ENCODE results near the gene TSPAN7.

The TSPAN7 gene

DNA sequence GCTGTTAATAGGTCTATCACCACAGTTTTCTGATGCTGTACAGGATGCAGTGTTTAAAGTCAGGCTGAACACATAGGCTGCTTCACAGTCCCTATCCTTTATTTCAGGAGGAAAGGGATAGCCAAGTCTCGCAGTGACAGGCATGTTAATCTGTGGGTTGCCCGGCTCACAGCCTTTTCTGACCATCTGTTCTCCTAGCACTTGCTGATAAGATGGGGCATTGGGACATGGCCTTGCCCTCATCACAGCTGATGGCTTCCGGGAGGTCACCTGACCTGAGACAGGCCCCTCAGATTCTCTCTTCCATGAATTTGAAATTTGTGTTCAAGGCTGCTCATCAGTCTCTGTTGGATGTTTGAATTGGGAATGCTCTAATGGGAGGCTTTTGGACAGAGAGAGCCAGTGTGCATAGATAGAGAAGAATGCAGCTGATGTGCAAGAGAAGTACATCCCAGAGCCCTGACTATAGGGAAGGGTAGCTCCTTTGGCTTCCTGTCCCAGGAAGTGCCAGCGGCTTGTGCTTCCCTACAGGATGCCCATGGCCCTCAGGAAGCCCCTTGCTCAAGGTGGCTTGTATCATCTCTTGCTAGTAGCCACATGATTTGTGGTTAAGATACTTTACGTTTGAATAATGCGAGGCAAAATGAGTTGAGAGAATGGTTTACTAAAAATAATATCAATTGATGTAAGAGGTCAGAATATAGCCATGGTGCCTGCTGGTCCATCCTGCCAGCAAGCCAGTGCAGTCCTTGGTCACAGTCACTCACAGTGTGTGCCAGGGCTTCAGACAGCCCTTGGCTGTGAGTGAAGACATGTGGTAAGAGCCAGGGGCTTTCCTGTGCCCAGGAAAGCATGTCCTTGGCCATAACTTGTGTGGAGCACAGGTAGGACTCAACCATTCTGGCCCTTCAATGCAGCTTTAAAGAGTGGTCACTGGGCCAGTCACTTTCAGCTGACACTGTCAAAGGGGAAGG is 88.6 kb downstream of the TSPAN7 start:
- DNase-seq, result no peak

DNA sequence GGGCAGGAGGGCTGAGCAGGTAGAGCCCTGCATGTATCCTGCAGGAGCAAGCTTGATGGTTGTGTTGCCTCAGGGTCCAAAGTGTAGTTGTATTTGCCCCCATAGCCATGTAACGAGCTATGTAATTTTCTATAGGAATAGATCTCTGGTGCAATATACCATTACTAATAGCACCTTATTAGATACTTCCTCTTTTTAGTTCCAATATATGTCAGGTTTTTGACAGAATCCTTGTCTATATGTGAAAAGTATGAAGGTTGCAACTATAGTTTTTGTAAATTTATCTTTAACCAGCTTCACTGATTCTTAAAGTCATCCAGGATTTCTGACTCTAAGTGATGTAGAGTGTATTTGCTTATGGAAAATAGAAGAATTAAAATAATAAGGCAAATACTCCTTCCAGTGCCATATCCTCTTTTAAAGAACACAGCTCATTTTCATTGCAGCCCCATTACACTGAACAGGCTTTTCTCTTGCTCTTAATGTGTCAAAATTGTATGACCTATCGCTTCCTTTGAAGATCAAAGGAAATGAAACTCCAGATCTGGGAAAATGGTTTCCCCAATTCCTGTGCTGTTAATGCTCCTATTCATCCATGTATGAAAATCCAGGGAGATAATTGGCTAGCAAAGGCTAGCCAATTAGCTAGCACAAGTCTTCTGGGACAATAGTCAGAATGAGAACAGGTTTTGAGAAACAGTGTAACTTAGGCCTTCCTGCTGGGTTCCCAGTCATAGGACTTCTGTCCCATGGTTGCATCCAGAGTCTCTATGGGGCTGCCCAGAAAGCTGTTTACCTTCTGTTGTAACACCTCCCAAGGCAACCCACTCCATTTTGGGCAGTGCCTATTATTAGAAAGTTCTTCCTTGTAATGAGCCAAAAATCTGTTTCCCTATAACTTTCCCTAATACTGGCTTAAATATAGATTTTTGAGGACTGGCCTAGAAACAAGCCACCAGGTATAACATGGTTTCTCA is 90.6 kb downstream of the TSPAN7 start:
- DNase-seq, result no peak

DNA sequence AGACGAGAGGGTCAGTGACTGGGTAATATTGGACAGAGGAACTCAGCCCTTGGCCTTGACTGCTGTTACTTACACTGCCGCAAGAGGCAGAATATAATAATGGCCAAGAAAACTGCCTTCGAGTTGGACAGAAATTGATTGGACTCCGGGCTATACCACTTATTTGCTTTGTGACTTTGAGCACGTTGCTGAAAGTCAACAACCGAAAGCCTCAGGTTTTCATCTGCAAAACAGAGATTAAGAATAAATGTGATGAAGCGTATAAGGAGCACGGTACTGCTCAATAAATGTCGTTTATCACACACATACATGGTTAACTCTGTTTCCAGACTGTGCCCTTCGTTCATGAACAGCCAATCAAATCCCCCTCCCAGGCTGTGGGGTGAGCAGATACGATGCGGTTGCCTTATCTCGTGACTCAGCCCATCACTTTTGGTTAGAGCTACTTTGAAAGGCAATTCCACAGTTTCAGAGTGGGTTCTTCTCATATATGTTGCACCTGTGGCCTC is 91.6 kb downstream of the TSPAN7 start:
- DNase-seq, result no peak

DNA sequence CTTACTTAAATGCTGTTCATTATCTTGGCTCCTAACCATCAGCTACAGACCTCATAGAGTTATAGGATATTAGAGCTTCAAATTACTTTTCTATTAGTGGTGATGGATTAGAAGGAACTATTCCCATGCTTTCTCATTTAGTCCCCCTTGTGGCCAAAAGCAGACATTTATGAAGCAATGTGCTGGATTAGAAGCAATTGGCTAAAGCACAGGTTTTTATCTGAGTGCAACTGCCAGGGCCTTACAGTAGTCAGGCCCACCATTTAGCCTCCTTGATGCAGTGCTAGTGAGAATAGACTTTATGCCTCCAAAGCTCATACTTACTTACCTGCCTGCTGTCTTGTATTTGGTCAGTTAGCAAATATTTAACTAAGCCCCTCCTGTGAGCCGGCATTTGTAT is 93.0 kb downstream of the TSPAN7 start:
- DNase-seq, result no peak

DNA sequence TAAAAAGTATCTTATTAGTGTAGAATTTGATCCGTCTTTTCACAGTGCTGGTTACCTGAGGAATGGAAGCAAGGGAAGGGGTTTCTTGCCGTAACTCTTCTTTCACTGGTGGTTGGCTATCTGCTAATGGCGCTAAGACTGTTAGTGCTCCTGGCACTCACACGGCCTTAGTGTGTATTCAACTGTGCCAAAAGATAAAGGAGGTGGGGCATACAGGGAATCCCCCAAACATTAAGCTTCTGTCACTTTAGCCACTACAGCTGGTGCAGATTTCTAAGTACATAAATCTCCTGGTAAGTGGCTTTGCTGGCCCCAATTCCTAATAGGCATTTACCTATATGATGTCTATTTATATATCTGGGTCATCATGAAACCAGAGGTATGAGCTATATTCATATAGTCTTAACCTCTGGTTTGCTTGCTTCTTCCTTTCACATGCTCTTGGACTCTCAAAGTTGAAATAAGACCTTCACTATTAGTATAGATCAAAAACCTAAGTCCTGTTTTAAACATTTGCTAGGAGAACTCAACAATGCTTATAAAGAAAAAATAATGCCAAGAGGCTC is 95.1 kb downstream of the TSPAN7 start:
- no peak for DNase-seq

DNA sequence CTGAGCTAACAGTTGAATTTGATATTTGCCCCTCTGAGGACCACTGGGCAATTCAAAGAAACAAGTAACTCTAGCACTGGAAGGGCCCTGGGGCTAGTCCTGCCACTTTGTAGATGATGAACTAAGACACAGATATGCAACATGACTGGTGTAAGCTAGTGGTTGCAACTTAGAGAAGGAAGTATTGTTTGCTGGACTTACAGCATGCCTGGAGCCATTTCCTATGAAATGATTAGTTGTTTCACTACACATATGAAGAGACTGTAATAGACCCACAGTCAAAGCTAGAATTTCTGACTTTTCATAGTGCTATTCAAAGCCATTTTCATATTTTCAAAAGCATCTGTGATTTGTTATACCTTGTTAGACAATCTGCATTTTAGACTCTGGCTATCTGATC is 96.2 kb downstream of the TSPAN7 start:
- DNase-seq, result no peak

DNA sequence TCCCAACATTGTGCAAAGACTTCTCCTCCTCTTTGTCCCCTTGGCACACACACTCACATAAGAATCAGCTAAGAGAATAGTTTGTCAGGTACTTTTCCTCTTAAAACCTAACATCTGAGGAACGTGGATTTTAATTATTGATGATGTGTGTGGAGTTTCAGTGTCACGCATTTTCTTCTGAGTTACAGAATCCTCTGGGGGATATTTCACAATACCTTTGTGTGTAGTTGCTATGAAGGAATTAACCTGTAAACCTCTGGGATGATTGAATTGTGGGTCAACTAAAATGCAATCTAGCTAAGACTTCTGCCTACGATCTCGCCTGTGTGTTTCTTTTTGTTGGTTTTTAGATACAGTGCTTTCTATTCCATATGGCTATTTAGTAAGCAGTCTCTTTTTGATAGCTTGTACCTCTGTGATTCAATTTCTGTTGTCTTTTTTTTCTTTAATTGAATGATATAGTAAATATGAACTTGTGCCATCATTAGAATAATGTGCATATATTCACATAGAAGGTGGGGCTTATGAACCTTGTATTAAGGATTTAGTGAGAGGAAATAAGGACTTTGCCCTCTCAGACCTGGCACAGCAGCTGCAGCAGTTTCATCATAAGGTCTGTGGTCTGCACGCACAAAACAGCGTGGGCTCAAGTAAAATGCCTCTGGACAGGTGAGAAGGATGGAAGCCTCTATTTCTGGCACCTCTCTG is 99.2 kb downstream of the TSPAN7 start:
- DNase-seq, result no peak

DNA sequence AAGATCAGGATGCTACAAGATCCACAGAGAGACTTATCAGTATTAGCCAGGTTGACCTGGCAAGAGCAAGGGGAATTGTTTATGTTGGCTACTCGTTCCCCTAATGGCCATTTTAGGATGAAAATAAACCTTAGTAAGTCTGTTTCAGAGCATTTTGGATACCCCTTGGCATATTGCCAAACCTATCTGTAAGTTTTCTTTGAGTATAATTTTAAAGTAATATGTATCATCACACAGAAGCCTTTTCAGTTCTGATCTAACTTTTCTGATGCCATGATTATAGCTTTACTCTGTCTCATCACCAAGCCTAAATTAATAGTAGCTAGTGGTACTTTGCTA is 99.7 kb downstream of the TSPAN7 start:
- DNase-seq, result no peak

DNA sequence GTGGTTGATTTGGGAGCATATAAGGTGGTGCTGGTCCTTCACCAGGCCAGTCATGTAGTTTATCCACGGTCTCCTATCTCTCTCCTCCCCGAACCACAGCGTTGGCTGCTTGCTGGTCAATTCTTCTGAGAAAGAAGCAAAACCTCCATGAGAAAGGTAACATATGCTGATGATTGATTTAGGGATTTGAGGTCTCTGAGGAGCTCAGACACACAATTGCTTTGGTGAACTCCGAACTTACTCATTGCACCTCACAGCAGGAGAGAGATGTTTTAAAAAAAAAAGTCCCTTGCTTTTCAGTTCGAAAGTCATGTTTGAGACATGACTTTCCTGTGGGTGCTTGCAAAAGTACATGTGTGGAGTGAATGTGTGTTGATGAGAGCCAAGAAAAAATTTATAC is 100.2 kb downstream of the TSPAN7 start:
- no peak for DNase-seq

DNA sequence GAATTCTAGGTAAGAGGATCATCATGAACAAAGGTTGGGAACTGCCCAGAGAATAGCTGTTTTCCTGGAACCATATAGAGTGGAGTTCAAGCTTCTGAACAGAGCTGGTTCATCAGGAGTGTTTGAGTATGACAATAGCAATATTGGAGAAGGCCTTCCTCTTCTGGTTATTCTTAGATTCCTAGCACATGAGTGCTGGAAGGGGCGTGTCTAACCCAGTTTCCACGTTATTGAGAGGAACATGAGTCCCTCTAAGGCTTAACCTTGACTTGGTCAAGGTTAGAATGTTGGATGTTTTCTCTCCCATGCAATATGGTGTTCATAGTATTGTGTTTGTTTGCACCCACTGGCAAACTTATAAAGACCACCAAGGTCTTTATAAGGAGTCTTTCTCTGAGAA is 101.3 kb downstream of the TSPAN7 start:
- no peak for DNase-seq

DNA sequence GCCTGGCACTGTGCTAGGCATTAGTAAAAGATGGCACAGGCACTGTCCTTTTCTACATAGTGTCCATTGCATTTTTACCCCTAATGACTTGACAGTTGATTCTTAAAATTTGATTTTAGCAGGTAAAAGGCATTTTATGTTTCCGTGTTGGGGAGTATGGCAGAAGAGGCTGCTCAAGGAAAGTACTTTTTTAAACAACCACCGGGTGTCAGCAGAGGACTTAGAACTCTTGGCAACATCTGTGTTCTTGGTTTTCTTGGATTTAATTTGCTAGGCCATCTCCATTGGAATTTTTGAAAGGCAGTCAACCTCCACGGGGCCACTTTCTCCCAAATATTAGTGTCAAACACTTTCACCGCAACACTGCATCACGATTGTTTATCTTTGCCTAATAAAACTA is 102.9 kb downstream of the TSPAN7 start:
- no peak for DNase-seq

DNA sequence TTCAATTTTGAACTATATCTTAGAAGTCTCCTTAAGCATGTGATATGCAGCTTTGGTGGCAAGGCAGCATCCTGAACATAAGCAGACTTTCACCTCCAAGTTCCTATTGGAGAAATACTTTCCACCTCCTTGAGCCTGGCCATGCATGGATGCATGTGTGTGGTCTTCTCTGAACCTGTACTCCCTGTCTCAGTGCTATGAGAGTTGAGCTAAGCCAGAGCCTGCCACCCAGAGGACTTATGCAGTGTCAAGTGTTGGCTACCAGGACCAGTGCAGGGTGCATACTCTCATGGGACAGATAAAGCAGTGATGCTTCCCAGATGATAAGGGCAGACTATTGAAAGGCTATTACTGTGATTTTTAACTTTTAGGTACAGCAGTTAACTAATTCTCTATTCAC is 105.6 kb downstream of the TSPAN7 start:
- no peak for DNase-seq

DNA sequence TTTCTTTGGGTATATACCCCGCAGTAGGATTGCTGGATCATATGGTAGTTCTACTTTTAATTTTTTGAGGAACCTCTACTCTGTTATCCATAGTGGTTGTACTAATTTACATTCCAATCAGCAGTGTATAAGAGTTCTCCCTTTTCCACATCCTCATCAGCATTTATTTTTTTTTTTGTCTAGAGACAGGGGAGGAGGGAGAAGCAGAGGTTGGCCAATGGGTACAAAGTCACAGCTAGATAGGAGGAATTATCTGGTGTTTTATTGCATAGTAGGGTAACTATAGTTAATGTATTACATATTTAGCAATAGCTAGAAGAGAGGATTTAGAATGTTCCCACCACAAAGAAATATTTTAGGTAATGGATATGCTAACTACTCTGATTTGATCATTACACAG is 107.4 kb downstream of the TSPAN7 start:
- no peak for DNase-seq

DNA sequence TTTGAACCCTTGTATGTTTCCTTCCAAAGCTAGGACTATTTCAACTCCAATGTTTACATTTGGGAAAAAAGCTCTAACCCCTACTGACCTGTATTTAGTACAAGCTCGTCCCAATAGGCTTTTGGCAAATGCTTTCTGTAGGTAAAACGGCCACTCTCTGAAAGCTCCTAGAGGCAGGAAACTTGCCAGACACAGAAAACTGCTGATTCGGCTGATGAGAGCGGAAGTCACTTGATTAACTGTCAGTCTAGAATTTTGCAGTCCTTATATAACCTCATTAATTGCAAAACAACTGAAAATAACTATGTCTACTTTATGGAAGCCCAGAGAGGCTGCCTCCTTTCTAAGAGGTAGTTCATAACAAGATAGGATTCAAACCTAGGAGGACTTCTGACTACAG is 108.1 kb downstream of the TSPAN7 start:
- DNase-seq, result no peak

DNA sequence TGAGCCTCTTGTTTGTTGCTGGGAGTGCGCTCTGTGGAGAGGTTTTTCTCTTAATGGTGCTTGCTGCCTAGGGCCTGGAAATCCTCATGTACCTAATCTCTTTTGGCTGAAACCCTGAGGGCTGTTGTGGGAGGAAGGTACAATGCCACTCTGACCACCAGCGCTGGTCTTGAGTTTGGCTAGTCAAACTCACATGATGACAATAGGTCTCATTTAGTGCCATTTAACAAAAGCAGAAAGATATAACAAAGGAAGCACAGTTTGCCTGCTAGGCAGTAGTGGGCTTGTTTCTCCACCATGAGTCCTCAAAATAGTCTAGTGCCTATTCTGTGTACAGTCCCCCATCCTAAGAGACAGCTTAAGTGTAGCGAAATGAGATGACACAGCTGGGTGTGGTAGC is 111.3 kb downstream of the TSPAN7 start:
- DNase-seq, result no peak

DNA sequence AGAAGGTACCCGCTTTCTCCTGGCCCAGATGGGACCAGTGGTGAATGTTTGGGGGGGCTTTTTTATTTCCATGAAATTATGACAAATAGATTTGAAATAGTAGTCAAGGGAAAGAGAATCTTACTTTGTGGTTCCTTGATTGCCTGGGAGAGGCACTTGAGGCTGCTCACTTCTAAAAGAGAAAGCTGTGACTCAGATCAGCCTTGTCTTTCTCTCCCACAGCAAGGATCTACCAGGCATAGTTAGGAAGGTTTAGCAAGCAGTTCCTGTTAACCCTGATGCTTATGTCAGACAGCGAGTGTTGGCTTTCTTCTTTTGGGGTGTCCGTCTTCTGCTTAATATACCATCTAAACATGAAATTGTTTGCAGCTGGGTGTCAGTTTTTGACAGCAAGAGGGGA is 114.5 kb downstream of the TSPAN7 start:
- no peak for DNase-seq

DNA sequence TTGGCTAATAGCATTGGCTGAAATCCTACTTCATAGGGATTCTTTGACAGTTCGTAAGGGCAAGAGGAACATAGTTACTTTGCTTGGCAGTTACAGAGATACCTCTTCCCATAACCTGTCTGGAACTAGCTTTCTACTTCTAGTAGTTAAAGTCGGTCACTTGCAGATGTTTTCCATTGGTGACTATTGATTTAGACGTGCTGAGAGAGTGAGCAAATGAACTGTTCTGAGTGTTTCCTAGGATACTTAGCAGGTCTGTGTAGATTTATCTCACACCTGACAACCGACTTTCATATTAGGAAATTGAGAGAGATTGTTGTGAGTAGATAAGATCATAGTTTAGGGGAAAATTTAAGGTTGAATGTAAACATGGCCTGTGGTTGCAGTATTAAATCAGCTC is 116.8 kb downstream of the TSPAN7 start:
- no peak for DNase-seq

DNA sequence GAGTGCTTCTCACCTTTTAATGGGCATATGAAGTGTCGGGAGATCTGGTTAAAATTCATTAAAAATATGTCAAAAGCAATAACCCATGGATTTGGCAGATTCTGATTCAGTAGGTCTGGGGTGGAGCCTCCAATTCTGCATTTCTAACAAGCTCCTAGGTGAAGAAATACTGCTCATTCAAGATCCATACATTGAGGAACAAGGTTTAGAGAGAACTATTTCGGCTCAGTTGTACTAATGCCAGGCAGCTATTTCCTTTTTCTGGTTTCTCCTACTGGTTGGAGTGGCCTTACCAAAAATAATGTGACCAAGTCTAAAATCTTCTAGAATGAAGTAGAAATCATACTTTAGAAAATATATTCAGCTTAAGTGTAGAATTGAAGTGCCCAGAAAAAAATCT is 117.5 kb downstream of the TSPAN7 start:
- DNase-seq, result no peak

DNA sequence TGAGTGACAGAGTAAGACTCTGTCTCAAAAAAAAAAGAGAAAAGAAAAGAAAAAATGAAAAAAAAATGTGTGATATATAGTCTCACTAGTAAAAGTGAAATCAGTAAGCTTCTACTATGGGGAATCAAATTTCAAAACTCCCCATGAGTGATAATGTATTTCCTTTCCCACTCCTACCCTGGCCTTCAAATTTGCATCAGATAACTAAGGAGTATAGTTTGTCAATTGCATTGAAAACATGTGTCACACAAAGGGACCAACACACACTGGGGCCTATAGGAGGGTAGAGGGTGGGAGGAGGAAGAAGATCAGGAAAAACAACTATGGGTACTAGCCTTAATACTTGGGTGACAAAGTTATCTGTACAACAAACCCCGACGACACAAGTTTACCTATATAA is 118.4 kb downstream of the TSPAN7 start:
- DNase-seq, result no peak

DNA sequence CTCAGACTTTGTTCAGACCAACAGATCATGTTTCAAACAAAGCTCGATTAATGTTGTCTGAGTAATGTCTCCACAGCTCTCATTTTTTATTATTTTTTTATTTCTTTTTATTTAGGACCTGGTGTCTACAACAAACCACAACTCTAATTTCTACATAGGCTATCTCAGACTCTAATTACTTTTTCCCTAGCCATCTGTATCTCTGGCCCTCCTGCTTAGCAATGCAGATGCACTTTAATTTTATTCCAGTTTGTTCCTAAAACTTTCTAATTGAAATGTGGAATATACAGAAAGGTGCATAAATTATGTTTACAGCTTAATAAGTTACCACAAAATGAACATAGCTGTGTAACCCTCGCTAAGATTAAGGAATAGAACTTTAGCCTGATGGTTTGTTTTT is 120.8 kb downstream of the TSPAN7 start:
- no peak for DNase-seq

DNA sequence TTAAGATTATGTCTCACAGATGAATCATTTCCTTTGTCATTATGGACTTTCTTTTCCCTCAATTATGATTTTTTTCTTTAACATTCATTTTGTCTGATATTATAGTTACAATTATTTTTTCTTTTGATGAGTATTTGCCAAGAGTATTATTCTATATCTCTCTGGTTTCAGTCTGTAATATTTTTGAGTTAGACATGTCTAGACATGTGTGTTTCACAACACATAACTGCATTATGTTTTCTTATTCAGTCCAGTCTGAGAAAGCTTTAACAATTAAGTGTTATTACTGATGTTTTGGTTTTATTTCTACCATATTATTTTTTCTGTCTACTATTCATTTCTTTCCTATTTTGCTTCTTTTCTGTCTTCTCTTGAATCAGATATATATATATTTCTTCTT is 131.6 kb downstream of the TSPAN7 start:
- no peak for DNase-seq

DNA sequence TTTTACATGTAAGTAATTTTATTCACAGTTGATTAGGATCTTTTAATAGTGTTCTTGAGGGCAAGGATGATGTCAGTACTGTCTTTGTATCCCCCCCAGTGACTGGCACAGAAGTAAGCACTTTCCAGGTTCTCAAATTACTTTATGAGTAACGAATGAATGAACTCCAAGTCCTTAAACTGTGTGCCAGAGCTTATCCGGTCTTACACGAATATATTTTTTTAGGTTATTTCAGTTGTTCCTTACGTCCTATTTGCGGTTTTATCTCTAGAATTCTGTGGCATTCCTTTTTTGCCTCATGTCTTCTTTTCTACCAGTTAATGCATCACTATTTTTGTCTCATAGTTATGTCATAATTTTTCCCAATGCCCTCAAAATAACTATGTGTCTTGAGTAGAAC is 133.1 kb downstream of the TSPAN7 start:
- DNase-seq, result no peak

DNA sequence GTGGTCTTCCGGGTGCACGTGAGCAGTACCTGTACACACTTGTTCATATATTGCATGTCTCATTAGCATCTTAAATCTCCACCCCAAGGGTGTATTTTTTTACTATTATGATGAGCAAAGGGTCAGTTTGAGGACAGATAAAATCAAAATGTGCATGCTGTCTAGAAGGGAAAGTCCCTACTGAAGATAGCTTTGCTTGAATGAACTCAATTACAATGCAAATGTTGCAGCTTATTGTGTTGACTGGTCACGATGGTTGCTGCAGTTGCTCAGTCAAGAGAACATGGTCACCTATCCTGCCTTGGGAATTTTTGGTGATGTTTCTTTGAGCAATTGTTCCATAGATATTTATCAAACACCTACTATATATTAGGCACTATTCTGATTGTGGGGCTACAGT is 136.1 kb downstream of the TSPAN7 start:
- no peak for DNase-seq
